Cardiac fibroblast (primary cell): Measurements from ENCODE around the gene PAK5.

Source experiments
- DNase-seq, 2 donors: peaks; one replicate each; pipeline versions ENCODE4 v3.0.0 to v3.0.0-alpha.2; 2010; ENCODE audit warnings: low read depth in 2 of 2
- H3K4me3 ChIP-seq, 2 donors: replicated peaks in 1 of 2; 1 replicate in 1 of 2; 2 replicates in 1 of 2; pipeline ENCODE4 v1.5.1; 2011; ENCODE audit warnings: low read depth in 2 of 2, low read length in 2 of 2, mild to moderate bottlenecking in 2 of 2, moderate library complexity in 1 of 2
- CTCF ChIP-seq: IDR thresholded peaks from one replicate; pipeline ENCODE4 v1.5.1; 2011; ENCODE audit warnings: low read depth, mild to moderate bottlenecking, low read length, inconsistent platforms

PAK5 gene

GRCh38 chr20:9491324-9491723 lies 347.6 kb downstream of the PAK5 start:
- no peak for DNase-seq
- no peak overlapping the region for H3K4me3 ChIP-seq
- no peak for TF ChIP-seq CTCF

- DNase-seq, result no peak
- no peak for TF ChIP-seq CTCF
- H3K4me3 ChIP-seq, result no peak overlapping the region
These were observed 348.2 kb downstream of the PAK5 start for GRCh38 chr20:9490631-9491030.

DNA sequence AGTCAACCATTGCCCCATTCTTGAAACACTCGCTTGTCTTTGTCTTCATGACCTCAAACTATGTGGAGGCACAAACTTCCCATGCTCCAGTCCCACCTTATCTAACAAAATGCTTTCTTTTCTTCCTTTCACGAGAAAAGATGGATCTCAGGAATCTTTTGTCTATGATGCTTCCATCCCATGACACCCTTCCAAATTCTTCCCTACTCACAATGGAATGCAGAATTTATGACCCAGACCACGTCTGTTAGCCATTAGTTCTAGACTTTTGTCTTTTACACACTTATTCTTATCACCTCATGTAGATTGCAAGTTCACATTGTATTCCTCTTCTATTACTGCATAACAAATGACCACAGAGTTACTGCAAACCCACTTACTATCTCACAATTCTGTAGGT lies 348.7 kb downstream of the PAK5 start:
- DNase-seq, result no peak
- H3K4me3 ChIP-seq, result no peak overlapping the region
- no peak for TF ChIP-seq CTCF

GRCh38 chr20:9488063-9488462 lies 350.8 kb downstream of the PAK5 start:
- H3K4me3 ChIP-seq, result no peak overlapping the region
- TF ChIP-seq CTCF, result no peak
- DNase-seq, result no peak
